Breast epithelium (tissue), 4 donors: ENCODE measurements around the gene WWTR1. TPM values are rescaled to one million over a fixed set of nuclear protein-coding genes. Genes with fewer than 3 reads are reported as not detected.

ENCODE experiments used
- DNase-seq, 2 donors: peaks; one replicate each; pipeline ENCODE4 v3.0.0-alpha.2; 2019; ENCODE audit warnings: low spot score in 2 of 2
- H3K27ac ChIP-seq, 2 donors: fragments of 200-600 bp; sonication (generic) in 1 of 2; one replicate each; pipeline ENCODE4 v1.5.1; 2016 to 2019; ENCODE audit warnings: mild to moderate bottlenecking in 1 of 2
- H3K27me3 ChIP-seq, 2 donors: fragments of 200-600 bp; sonication (generic) in 1 of 2; one replicate each; pipeline versions ENCODE4 v1.5.1 to v1.6.0; 2017 to 2019; ENCODE audit warnings: control low read depth in 1 of 2, mild to moderate bottlenecking in 1 of 2
- H3K36me3 ChIP-seq: fragments of 200-600 bp; one replicate; pipeline ENCODE4 v1.5.1; 2019
- H3K4me1 ChIP-seq, 2 donors: fragments of 200-600 bp; sonication (generic); one replicate each; pipeline ENCODE4 v1.5.1; 2016 to 2019; ENCODE audit warnings: control low read depth in 1 of 2
- H3K4me3 ChIP-seq, 3 donors: fragments of 200-600 bp; sonication (generic); 1 replicate in 2 of 3; 2 replicates in 1 of 3; pipeline ENCODE4 v1.5.1; 2016 to 2019; ENCODE audit warnings: mild to moderate bottlenecking in 3 of 3, moderate library complexity in 2 of 3
- H3K9me3 ChIP-seq, 2 donors: fragments of 200-600 bp; sonication (generic) in 1 of 2; one replicate each; pipeline ENCODE4 v1.5.1; 2016 to 2019; ENCODE audit warnings: control low read depth in 1 of 2
- CTCF ChIP-seq, 3 donors: fragments of 450-650 bp; IDR thresholded peaks; one replicate each; pipeline ENCODE4 v1.5.1; 2016 to 2017; ENCODE audit warnings: antibody characterized with exemption in 3 of 3, mild to moderate bottlenecking in 3 of 3, moderate library complexity in 3 of 3
- POLR2A ChIP-seq: fragments of 450-650 bp; IDR thresholded peaks from one replicate; pipeline ENCODE4 v1.6.1; 2016; ENCODE audit warnings: antibody characterized with exemption, mild to moderate bottlenecking, moderate library complexity
- POLR2AphosphoS5 ChIP-seq, 3 donors: sonication (generic); formaldehyde crosslinking; IDR thresholded peaks; one replicate each; pipeline ENCODE4 v1.6.1; 2017; ENCODE audit warnings: antibody characterized with exemption in 3 of 3
- intact Hi-C: fragments of 100-400 bp; cut with DNase I; formaldehyde crosslinking; loops from one replicate; pipeline ENCODE4 v1.15.1; 2023; ENCODE audit warnings: low total_unique reads
- total RNA-seq, 3 donors: library from RNA; depleted of rRNA; stranded (reverse); fragments of >200 nt; gene quantifications; one replicate each; pipeline ENCODE4 v1.1.0, GENCODE V29; 2016

WWTR1 gene
- total RNA-seq, 3 donors from 2014 or later, result 53.6 to 98.2 (median 91.4) TPM

- Histone ChIP-seq H3K4me1 (no peaks in the 10 kb centered on the region), H3K36me3 (no peaks in the 10 kb centered on the region), H3K27me3 (no peaks in the 10 kb centered on the region), H3K9me3 (no peaks in the 10 kb centered on the region), H3K27ac (peak overlapping the region; percentile 44 to 62), H3K4me3 (no peak overlapping the region)
- intact Hi-C loops, result no loop called here
- TF ChIP-seq POLR2A (no peak), CTCF (IDR thresholded peaks at IDR 0.05) (peak; percentile 39 to 73 (median 72)), POLR2AphosphoS5 (IDR thresholded peaks at IDR 0.05) (peak in 1 of 3 donors; percentile 58)
- peak; percentile 66 to 84 for DNase-seq
These were observed 177.4 kb downstream of the WWTR1 start for GRCh38 chr3:149480326-149481017.

GRCh38 chr3:149479621-149480325 lies 178.1 kb downstream of the WWTR1 start:
- TF ChIP-seq POLR2AphosphoS5 (IDR thresholded peaks at IDR 0.05) (no peak), CTCF (IDR thresholded peaks at IDR 0.05) (no peak), POLR2A (no peak)
- H3K9me3 ChIP-seq, result no peaks in the 10 kb centered on the region
- H3K27me3 ChIP-seq, result no peaks in the 10 kb centered on the region
- H3K4me1 ChIP-seq, result no peaks in the 10 kb centered on the region
- intact Hi-C loops, result loop anchor here (10.0 kb wide), 1 partner anchor 105 kb away; the partner anchor contains the start of gene TM4SF1
- H3K4me3 ChIP-seq, result no peak overlapping the region
- H3K36me3 ChIP-seq, result no peaks in the 10 kb centered on the region
- peak overlapping the region; percentile 44 to 62 for H3K27ac ChIP-seq
- DNase-seq, result no peak

- intact Hi-C loops, result loop anchor here (10.0 kb wide), 1 partner anchor 101 kb away; the partner anchor contains the start of gene TM4SF1
- no peak for DNase-seq
- Histone ChIP-seq H3K4me1 (no peaks in the 10 kb centered on the region), H3K9me3 (no peaks in the 10 kb centered on the region), H3K4me3 (no peak overlapping the region), H3K36me3 (no peaks in the 10 kb centered on the region), H3K27ac (no peak overlapping the region), H3K27me3 (no peaks in the 10 kb centered on the region)
- TF ChIP-seq POLR2A, result no peak
These were observed 181.6 kb downstream of the WWTR1 start for GRCh38 chr3:149476225-149476624.

GRCh38 chr3:149475451-149476060 lies 182.3 kb downstream of the WWTR1 start:
- no peak for DNase-seq
- no peak overlapping the region for H3K4me3 ChIP-seq
- H3K27ac ChIP-seq, result no peak overlapping the region
- H3K36me3 ChIP-seq, result no peaks in the 10 kb centered on the region
- TF ChIP-seq POLR2AphosphoS5 (IDR thresholded peaks at IDR 0.05) (no peak), CTCF (IDR thresholded peaks at IDR 0.05) (no peak), POLR2A (no peak)
- intact Hi-C loops, result loop anchor here (10.0 kb wide), 1 partner anchor 101 kb away; the partner anchor contains the start of gene TM4SF1
- H3K9me3 ChIP-seq, result no peaks in the 10 kb centered on the region
- no peaks in the 10 kb centered on the region for H3K27me3 ChIP-seq
- no peaks in the 10 kb centered on the region for H3K4me1 ChIP-seq

GRCh38 chr3:149474250-149474817 lies 183.5 kb downstream of the WWTR1 start, which contains the start of gene TM4SF4:
TM4SF4 (plus strand) TSS chr3:149474697; CDS start chr3:149474878, 181 bp downstream.
- no peaks in the 10 kb centered on the region for H3K4me1 ChIP-seq
- H3K4me3 ChIP-seq, result no peak within 1 kb of the TSS
- no peaks in the 10 kb centered on the region for H3K36me3 ChIP-seq
- no peak for TF ChIP-seq CTCF (IDR thresholded peaks at IDR 0.05)
- TF ChIP-seq POLR2A, result no peak
- TF ChIP-seq POLR2AphosphoS5 (IDR thresholded peaks at IDR 0.05), result no peak
- no peak for DNase-seq
- no peaks in the 10 kb centered on the region for H3K27me3 ChIP-seq
- H3K27ac ChIP-seq, result peak within 1 kb of the TSS; percentile 22 to 71
- H3K9me3 ChIP-seq, result no peaks in the 10 kb centered on the region
- intact Hi-C loops, result loop anchor here (10.0 kb wide), 1 partner anchor 100 kb away; the partner anchor contains the start of gene TM4SF1
